Caco-2 (cell line): Measurements from ENCODE around the gene MTMR10. TPM values are rescaled to one million over a fixed set of nuclear protein-coding genes. Genes with fewer than 3 reads are reported as not detected.

ENCODE experiments used
- BruUV-seq: library from RNA; stranded (reverse); fragments of 400-500 nt; replicated peaks from 2 replicates; lab custom pipeline; 2021; lab: Mats Ljungman, UMichigan
- CTCF ChIA-PET: fragments of 300-600 bp; sonication (Branson Sonifier 250); formaldehyde crosslinking; loops from one replicate; lab custom pipeline; 2022; ENCODE audit warnings: antibody characterized with exemption; lab: Charles Lee
- POLR2A ChIA-PET: fragments of 300-600 bp; sonication (Branson Sonifier 250); formaldehyde crosslinking; loops from one replicate; lab custom pipeline; 2022; ENCODE audit warnings: antibody characterized with exemption; lab: Charles Lee
- DNase-seq, 2 experiments: peaks; one replicate each; pipeline versions ENCODE4 v3.0.0 to v3.0.0-alpha.2; 2020 to 2022
- H3K27me3 ChIP-seq: replicated peaks from 2 replicates; pipeline ENCODE4 v1.6.0; 2011; ENCODE audit warnings: low read length; ENCODE audit not compliant: control insufficient read depth, insufficient read depth
- H3K36me3 ChIP-seq: 2 replicates; pipeline ENCODE4 v1.5.1; 2011; ENCODE audit warnings: low read length; ENCODE audit not compliant: control insufficient read depth, insufficient read depth
- H3K4me1 ChIP-seq: fragments of 250-450 bp; sonication (Bioruptor Pico); 2 replicates; pipeline ENCODE4 v1.5.1; 2020; ENCODE audit warnings: mild to moderate bottlenecking
- H3K4me3 ChIP-seq: 2 replicates; pipeline ENCODE4 v1.5.1; 2011; ENCODE audit warnings: low read depth, mild to moderate bottlenecking, control low read depth, low read length
- H3K9me3 ChIP-seq: fragments of 250-450 bp; sonication (Bioruptor Pico); 2 replicates; pipeline ENCODE4 v1.5.1; 2020; ENCODE audit warnings: mild to moderate bottlenecking, moderate library complexity
- H3K27ac Mint-ChIP-seq: one replicate; pipeline ENCODE4 v1.8.0; 2022; ENCODE audit warnings: mixed read lengths; ENCODE audit not compliant: unreplicated experiment
- H3K27me3 Mint-ChIP-seq: one replicate; pipeline ENCODE4 v1.8.0; 2022; ENCODE audit warnings: mixed read lengths; ENCODE audit not compliant: insufficient read depth, unreplicated experiment
- H3K36me3 Mint-ChIP-seq: one replicate; pipeline ENCODE4 v1.8.0; 2022; ENCODE audit warnings: mild to moderate bottlenecking, mixed read lengths; ENCODE audit not compliant: insufficient read depth, unreplicated experiment
- H3K4me1 Mint-ChIP-seq: one replicate; pipeline ENCODE4 v1.8.0; 2022; ENCODE audit warnings: low read depth, mixed read lengths; ENCODE audit not compliant: unreplicated experiment
- H3K4me3 Mint-ChIP-seq: one replicate; pipeline ENCODE4 v1.8.0; 2022; ENCODE audit warnings: mild to moderate bottlenecking, moderate library complexity, mixed read lengths; ENCODE audit not compliant: unreplicated experiment
- H3K9me3 Mint-ChIP-seq: one replicate; pipeline ENCODE4 v1.8.0; 2022; ENCODE audit warnings: mixed read lengths; ENCODE audit not compliant: unreplicated experiment
- CTCF ChIP-seq, 2 experiments: fragments of 200-600 bp in 1 of 2; IDR thresholded peaks; 1 replicate in 1 of 2; 2 replicates in 1 of 2; pipeline versions ENCODE4 v1.5.1 to v1.8.0; 2011 to 2022; ENCODE audit warnings: antibody characterized with exemption in 1 of 2, control low read depth in 1 of 2, inconsistent platforms in 1 of 2, low read depth in 1 of 2, low read length in 1 of 2, mild to moderate bottlenecking in 1 of 2, moderate library complexity in 1 of 2; ENCODE audit not compliant: insufficient read depth in 1 of 2, severe bottlenecking in 1 of 2, unreplicated experiment in 1 of 2
- intact Hi-C: fragments of 100-400 bp; cut with micrococcal nuclease; formaldehyde crosslinking; loops from one replicate; pipeline ENCODE4 v1.10.0; 2022; ENCODE audit not compliant: unreplicated experiment
- total RNA-seq: library from RNA; stranded (reverse); gene quantifications from 2 replicates; pipeline ENCODE4 v1.2.3, GENCODE V29; 2022

The MTMR10 gene
- total RNA-seq, 1 experiment from 2014 or later, result 33.2 TPM

- intact Hi-C loops, result no loop called here
- Histone ChIP-seq H3K4me3 (no peak overlapping the region), H3K27me3 (no peaks in the 10 kb centered on the region), H3K9me3 (no peaks in the 10 kb centered on the region), H3K36me3 (no peaks in the 10 kb centered on the region), H3K4me1 (peaks cover 32% of the 10 kb centered on the region)
- H3K4me1 Mint-ChIP-seq, result peaks cover 47% of the 10 kb centered on the region
- no peaks in the 10 kb centered on the region for H3K9me3 Mint-ChIP-seq
- H3K27me3 Mint-ChIP-seq, result no peaks in the 10 kb centered on the region
- ChIA-PET CTCF (no interaction called here), POLR2A (no interaction called here)
- no peak for DNase-seq
- peaks cover 21% of the 10 kb centered on the region for H3K36me3 Mint-ChIP-seq
- no TSS peak for BruUV-seq
- no peak for TF ChIP-seq CTCF (IDR thresholded peaks at IDR 0.05; ENCODE audit: insufficient read depth in 1 of 2, low read depth in 1 of 2, low read length in 1 of 2, severe bottlenecking in 1 of 2, unreplicated experiment in 1 of 2)
- H3K4me3 Mint-ChIP-seq, result no peak overlapping the region
- no peak overlapping the region for H3K27ac Mint-ChIP-seq
Measured at GRCh38 chr15:31021067-31021665, 29.7 kb upstream of the MTMR10 start.

- DNase-seq, result no peak
- H3K4me1 ChIP-seq, result peaks cover 28% of the 10 kb centered on the region
- TF ChIP-seq CTCF (IDR thresholded peaks at IDR 0.05; ENCODE audit: insufficient read depth in 1 of 2, low read depth in 1 of 2, low read length in 1 of 2, severe bottlenecking in 1 of 2, unreplicated experiment in 1 of 2), result no peak
- ChIA-PET CTCF (no interaction called here), POLR2A (no interaction called here)
- no peaks in the 10 kb centered on the region for H3K36me3 ChIP-seq
- no peak overlapping the region for H3K4me3 ChIP-seq
- Mint-ChIP-seq H3K27ac (no peak overlapping the region), H3K36me3 (peaks cover 21% of the 10 kb centered on the region), H3K27me3 (no peaks in the 10 kb centered on the region), H3K9me3 (no peaks in the 10 kb centered on the region), H3K4me1 (peaks cover 46% of the 10 kb centered on the region), H3K4me3 (no peak overlapping the region)
- no peaks in the 10 kb centered on the region for H3K27me3 ChIP-seq
- H3K9me3 ChIP-seq, result no peaks in the 10 kb centered on the region
- intact Hi-C loops, result no loop called here
- BruUV-seq, result no TSS peak
Measured at GRCh38 chr15:31020542-31020941, 29.1 kb upstream of the MTMR10 start.

- no peak for DNase-seq
- ChIA-PET POLR2A (no interaction called here), CTCF (no interaction called here)
- Mint-ChIP-seq H3K4me1 (peaks cover 43% of the 10 kb centered on the region), H3K27ac (no peak overlapping the region), H3K4me3 (no peak overlapping the region), H3K36me3 (peaks cover 17% of the 10 kb centered on the region), H3K27me3 (no peaks in the 10 kb centered on the region), H3K9me3 (no peaks in the 10 kb centered on the region)
- Histone ChIP-seq H3K4me1 (peaks cover 25% of the 10 kb centered on the region), H3K9me3 (no peaks in the 10 kb centered on the region), H3K4me3 (no peak overlapping the region), H3K36me3 (no peaks in the 10 kb centered on the region), H3K27me3 (no peaks in the 10 kb centered on the region)
- no TSS peak for BruUV-seq
- TF ChIP-seq CTCF (IDR thresholded peaks at IDR 0.05; ENCODE audit: insufficient read depth in 1 of 2, low read depth in 1 of 2, low read length in 1 of 2, severe bottlenecking in 1 of 2, unreplicated experiment in 1 of 2), result no peak
- intact Hi-C loops, result no loop called here
Measured at GRCh38 chr15:31019986-31020385, 28.6 kb upstream of the MTMR10 start.
